ENCODE measurements around the gene PCP2. TPM values are rescaled to one million over a fixed set of nuclear protein-coding genes. Genes with fewer than 3 reads are reported as not detected.

Gene PCP2
- total RNA-seq, 1 donor from 2014 or later: not detected

DNA sequence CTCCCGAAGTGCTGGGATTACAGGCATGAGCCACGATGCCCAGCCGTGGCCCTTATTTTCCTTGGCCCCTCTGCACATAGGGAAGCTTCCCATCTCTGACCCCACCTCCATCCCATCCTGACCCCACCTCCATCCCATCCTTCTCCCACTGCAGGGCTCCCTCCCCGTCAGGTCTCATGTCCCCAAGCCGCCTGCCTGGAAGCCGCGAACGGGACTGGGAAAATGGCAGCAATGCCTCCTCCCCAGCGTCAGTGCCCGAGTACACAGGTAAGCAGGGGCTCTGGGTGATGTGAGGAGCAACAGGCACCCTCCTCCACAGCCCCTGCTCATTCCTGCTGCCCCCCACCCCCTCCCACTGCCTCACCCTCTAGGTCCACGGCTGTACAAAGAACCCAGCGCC, 16.3 kb downstream of the PCP2 start:
- Mint-ChIP-seq H3K4me1 (ENCODE audit: low read depth) (no peaks in the 10 kb centered on the region), H3K27ac (ENCODE audit: unreplicated experiment) (no peak overlapping the region), H3K36me3 (ENCODE audit: low read depth) (peaks cover 6% of the 10 kb centered on the region), H3K9me3 (ENCODE audit: low read depth) (no peaks in the 10 kb centered on the region), H3K4me3 (ENCODE audit: unreplicated experiment) (no peak overlapping the region), H3K27me3 (ENCODE audit: low read depth) (no peaks in the 10 kb centered on the region)
- TF ChIP-seq, protein P1, sequence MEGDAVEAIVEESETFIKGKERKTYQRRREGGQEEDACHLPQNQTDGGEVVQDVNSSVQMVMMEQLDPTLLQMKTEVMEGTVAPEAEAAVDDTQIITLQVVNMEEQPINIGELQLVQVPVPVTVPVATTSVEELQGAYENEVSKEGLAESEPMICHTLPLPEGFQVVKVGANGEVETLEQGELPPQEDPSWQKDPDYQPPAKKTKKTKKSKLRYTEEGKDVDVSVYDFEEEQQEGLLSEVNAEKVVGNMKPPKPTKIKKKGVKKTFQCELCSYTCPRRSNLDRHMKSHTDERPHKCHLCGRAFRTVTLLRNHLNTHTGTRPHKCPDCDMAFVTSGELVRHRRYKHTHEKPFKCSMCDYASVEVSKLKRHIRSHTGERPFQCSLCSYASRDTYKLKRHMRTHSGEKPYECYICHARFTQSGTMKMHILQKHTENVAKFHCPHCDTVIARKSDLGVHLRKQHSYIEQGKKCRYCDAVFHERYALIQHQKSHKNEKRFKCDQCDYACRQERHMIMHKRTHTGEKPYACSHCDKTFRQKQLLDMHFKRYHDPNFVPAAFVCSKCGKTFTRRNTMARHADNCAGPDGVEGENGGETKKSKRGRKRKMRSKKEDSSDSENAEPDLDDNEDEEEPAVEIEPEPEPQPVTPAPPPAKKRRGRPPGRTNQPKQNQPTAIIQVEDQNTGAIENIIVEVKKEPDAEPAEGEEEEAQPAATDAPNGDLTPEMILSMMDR (IDR thresholded peaks at IDR 0.05): no peak
- no peak for DNase-seq (ENCODE audit: low spot score)

DNA sequence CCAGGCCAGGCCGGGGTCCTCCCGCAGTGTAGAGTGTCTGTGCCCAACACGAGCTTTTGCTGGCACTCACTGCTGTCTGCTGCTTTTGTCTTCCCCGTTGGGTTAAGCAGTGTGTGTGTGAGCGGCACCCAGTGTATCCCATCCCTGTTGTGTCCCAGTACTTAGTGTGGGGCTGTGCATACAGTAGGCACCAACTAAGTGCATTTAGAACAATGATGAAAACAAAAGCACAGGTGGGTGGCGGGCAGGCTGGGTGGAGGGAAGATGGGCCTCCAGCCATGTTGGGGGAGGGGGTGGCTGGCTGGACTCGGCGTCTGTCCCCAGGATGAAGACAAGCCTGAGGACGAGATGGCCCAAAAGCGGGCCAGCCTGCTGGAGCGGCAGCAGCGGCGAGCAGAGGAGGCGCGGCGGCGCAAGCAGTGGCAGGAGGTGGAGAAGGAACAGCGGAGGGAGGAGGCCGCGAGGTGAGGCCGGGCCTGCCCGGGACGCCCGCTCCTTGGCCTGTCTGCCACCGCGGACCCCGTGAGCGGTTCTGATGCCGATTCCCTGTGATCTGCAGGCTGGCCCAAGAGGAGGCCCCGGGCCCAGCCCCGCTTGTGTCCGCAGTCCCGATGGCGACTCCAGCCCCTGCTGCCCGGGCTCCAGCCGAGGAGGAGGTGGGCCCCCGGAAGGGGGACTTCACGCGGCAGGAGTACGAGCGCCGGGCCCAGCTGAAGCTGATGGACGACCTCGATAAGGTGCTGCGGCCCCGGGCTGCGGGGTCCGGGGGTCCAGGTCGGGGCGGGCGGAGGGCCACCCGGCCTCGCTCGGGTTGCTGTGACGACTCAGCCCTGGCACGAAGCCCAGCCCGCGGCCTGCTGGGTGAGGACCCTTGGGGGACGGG, 18.4 kb downstream of the PCP2 start:
- H3K4me1 Mint-ChIP-seq (ENCODE audit: low read depth): no peaks in the 10 kb centered on the region
- TF ChIP-seq, protein P1 (IDR thresholded peaks at IDR 0.05): no peak
- H3K27ac Mint-ChIP-seq (ENCODE audit: unreplicated experiment): no peak overlapping the region
- H3K36me3 Mint-ChIP-seq (ENCODE audit: low read depth): no peaks in the 10 kb centered on the region
- H3K4me3 Mint-ChIP-seq (ENCODE audit: unreplicated experiment): no peak overlapping the region
- no peaks in the 10 kb centered on the region for H3K27me3 Mint-ChIP-seq (ENCODE audit: low read depth)
- H3K9me3 Mint-ChIP-seq (ENCODE audit: low read depth): no peaks in the 10 kb centered on the region
- no peak for DNase-seq (ENCODE audit: low spot score)

DNA sequence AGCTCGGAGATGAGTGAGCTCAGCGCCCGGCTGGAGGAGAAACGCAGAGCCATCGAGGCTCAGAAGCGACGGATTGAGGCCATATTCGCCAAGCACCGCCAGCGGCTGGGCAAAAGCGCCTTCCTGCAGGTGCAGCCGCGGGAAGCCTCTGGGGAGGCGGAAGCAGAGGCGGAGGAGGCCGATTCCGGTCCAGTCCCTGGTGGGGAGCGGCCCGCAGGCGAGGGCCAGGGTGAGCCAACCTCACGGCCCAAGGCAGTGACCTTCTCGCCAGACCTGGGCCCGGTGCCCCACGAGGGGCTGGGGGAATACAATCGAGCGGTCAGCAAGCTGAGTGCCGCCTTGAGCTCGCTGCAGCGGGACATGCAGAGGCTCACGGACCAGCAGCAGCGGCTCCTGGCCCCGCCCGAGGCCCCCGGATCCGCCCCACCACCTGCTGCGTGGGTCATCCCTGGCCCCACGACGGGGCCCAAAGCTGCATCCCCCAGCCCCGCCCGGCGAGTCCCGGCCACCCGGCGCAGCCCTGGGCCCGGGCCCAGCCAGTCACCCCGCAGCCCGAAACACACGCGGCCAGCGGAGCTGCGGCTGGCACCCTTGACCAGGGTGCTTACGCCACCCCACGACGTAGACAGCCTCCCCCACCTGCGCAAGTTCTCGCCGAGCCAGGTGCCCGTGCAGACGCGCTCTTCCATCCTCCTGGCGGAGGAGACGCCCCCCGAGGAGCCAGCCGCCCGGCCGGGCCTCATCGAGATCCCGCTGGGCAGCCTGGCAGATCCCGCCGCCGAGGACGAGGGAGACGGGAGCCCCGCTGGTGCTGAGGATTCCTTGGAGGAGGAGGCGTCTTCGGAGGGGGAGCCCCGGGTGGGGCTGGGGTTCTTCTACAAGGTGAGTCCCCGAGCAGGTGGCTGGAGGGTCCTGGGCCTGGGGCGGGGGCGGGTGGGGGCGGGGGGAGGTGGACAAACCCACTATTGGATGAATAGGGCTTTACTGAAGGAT, 20.9 kb downstream of the PCP2 start:
- no peak overlapping the region for H3K27ac Mint-ChIP-seq (ENCODE audit: unreplicated experiment)
- no peaks in the 10 kb centered on the region for H3K4me1 Mint-ChIP-seq (ENCODE audit: low read depth)
- DNase-seq (ENCODE audit: low spot score): no peak
- H3K27me3 Mint-ChIP-seq (ENCODE audit: low read depth): no peaks in the 10 kb centered on the region
- H3K36me3 Mint-ChIP-seq (ENCODE audit: low read depth): no peaks in the 10 kb centered on the region
- TF ChIP-seq, protein P1 (IDR thresholded peaks at IDR 0.05): no peak
- no peak overlapping the region for H3K4me3 Mint-ChIP-seq (ENCODE audit: unreplicated experiment)
- no peaks in the 10 kb centered on the region for H3K9me3 Mint-ChIP-seq (ENCODE audit: low read depth)

DNA sequence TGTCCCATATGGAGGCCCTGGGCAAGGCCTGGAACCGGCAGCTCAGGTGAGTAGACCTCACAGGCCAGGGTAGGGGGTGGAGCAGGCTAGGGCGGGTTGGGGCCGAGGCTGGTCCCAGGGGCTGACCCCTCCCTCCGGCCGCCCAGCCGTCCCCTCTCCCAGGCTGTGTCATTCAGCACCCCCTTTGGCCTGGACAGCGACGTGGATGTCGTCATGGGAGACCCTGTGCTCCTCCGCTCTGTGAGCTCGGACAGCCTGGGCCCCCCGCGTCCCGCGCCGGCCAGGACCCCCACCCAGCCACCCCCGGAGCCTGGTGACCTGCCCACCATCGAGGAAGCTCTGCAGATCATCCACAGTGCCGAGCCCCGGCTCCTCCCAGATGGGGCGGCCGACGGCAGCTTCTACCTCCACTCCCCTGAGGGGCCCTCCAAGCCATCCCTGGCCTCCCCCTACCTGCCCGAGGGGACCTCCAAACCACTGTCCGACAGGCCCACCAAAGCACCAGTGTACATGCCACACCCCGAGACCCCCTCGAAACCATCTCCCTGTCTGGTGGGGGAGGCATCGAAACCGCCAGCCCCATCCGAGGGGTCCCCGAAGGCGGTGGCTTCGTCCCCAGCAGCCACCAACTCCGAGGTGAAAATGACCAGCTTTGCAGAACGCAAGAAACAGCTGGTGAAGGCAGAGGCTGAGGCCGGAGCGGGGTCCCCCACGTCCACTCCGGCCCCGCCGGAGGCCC, 21.8 kb downstream of the PCP2 start:
- H3K4me3 Mint-ChIP-seq (ENCODE audit: unreplicated experiment): no peak overlapping the region
- TF ChIP-seq, protein P1 (IDR thresholded peaks at IDR 0.05): no peak
- no peak overlapping the region for H3K27ac Mint-ChIP-seq (ENCODE audit: unreplicated experiment)
- H3K36me3 Mint-ChIP-seq (ENCODE audit: low read depth): no peaks in the 10 kb centered on the region
- DNase-seq (ENCODE audit: low spot score): no peak
- H3K27me3 Mint-ChIP-seq (ENCODE audit: low read depth): peaks cover under 1% of the 10 kb centered on the region
- no peaks in the 10 kb centered on the region for H3K4me1 Mint-ChIP-seq (ENCODE audit: low read depth)
- no peaks in the 10 kb centered on the region for H3K9me3 Mint-ChIP-seq (ENCODE audit: low read depth)
